Small intestine (tissue), 7 donors: ENCODE results near the gene GPR162. TPM values are rescaled to one million over a fixed set of nuclear protein-coding genes. Genes with fewer than 3 reads are reported as not detected.

Source experiments
- DNase-seq, 2 donors: peaks; one replicate each; pipeline versions ENCODE4 v3.0.0 to v3.0.0-alpha.2; 2013
- FAIRE-seq: peaks from 2 replicates; lab custom pipeline; 2012; peaks lifted over from hg19 to GRCh38; lab: Jason Lieb, UNC
- H3K27ac ChIP-seq, 3 donors: one replicate each; pipeline ENCODE4 v1.5.1; 2013; ENCODE audit warnings: low read length in 2 of 3, mild to moderate bottlenecking in 2 of 3, control low read depth in 1 of 3, inconsistent platforms in 1 of 3, low read depth in 1 of 3, moderate library complexity in 1 of 3
- H3K27me3 ChIP-seq, 3 donors: one replicate each; pipeline ENCODE4 v1.6.1; 2013; ENCODE audit warnings: low read length in 3 of 3, inconsistent platforms in 1 of 3; ENCODE audit not compliant: control insufficient read depth in 3 of 3, insufficient read depth in 3 of 3
- H3K36me3 ChIP-seq, 3 donors: one replicate each; pipeline ENCODE4 v1.6.1; 2013; ENCODE audit warnings: low read length in 3 of 3, inconsistent platforms in 1 of 3, low read depth in 1 of 3, mild to moderate bottlenecking in 1 of 3, moderate library complexity in 1 of 3; ENCODE audit not compliant: control insufficient read depth in 3 of 3, insufficient read depth in 2 of 3
- H3K4me1 ChIP-seq, 3 donors: one replicate each; pipeline ENCODE4 v1.6.1; 2013; ENCODE audit warnings: low read length in 2 of 3, inconsistent platforms in 1 of 3, low read depth in 1 of 3, mild to moderate bottlenecking in 1 of 3, moderate library complexity in 1 of 3; ENCODE audit not compliant: control insufficient read depth in 3 of 3, insufficient read depth in 2 of 3
- H3K4me3 ChIP-seq, 3 donors: one replicate each; pipeline ENCODE4 v1.5.1; 2013; ENCODE audit warnings: low read length in 3 of 3, control low read depth in 1 of 3, inconsistent platforms in 1 of 3, low read depth in 1 of 3, mild to moderate bottlenecking in 1 of 3, moderate library complexity in 1 of 3
- H3K9me3 ChIP-seq, 2 donors: one replicate each; pipeline ENCODE4 v1.6.1; 2013; ENCODE audit warnings: low read depth in 1 of 2, low read length in 1 of 2; ENCODE audit not compliant: control insufficient read depth in 2 of 2, insufficient read depth in 1 of 2
- WGBS, 3 donors: extraction: QIAGEN DNeasy Blood & Tissue Kit; methylation state at CpG; one replicate each; pipeline ENCODE4 v1.1.7; 2013; 5-methylcytosine and 5-hydroxymethylcytosine counted together
- polyA plus RNA-seq, 4 donors: library from polyadenylated mRNA; stranded (reverse) in 3 of 4; unstranded in 1 of 4; fragments of 200-250 nt in 3 of 4; fragments of 120-200 nt in 1 of 4; gene quantifications; one replicate each; pipeline versions ENCODE4 v1.2.1 to v1.2.3, GENCODE V29; 2013
- donor health status: healthy with polysubstance abuse.
- donor health status: control.
- donor health status: control.
- donor health status: Bipolar disorder and iron deficiency.
- donor health status: healthy.

GPR162 gene
- polyA plus RNA-seq, 4 donors: 1.1 to 6.7 (median 5.1) TPM; not detected in 1

DNA sequence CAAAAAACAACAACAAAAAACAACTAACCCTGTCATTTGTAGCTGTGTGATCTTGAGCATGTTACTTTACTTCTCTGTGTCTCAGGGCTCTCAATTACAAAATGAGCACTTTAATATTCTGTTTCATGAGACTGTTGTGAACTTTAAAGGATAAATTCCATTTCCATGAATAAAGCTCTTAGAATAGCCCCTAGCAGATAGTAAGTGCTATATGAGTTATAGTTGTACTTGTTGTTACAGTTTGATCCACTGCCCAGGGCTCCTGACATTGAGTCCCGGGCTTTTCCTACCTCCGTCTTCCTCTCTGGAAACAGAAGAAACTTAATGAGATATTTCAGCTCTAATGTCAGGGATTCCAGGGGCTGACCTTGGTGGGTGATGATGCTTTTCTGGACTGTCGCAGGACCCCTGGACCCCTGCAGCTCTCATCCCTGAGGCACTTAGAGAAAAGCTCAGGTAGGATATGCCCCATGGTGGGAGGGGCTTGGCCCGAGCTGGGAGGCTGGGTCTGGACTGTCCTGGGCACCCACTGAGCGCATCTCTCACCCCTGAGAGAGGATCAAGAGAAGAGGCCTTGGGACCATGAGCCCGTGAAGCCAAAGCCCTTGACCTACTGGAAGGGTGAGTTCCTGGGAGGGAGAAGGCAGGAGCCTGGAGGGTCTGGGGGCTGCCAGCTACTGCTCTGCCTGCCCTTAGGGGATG, 11.7 kb downstream of the GPR162 start:
- H3K9me3 ChIP-seq: no peaks in the 10 kb centered on the region
- WGBS, 3 donors: 83 to 89% (median 88%) methylated on average over 6 of the region's 6 CpGs
- H3K27me3 ChIP-seq: peaks cover 0 to 7% (median 0%) of the 10 kb centered on the region in 3 donors
- no peak for FAIRE-seq
- H3K4me1 ChIP-seq: peaks cover 0 to 18% (median 3%) of the 10 kb centered on the region in 3 donors
- H3K27ac ChIP-seq: peak overlapping the region in 1 of 3 donors; percentile 42
- no peak overlapping the region for H3K4me3 ChIP-seq
- peaks cover 0 to 57% (median 0%) of the 10 kb centered on the region in 3 donors for H3K36me3 ChIP-seq
- no peak for DNase-seq

DNA sequence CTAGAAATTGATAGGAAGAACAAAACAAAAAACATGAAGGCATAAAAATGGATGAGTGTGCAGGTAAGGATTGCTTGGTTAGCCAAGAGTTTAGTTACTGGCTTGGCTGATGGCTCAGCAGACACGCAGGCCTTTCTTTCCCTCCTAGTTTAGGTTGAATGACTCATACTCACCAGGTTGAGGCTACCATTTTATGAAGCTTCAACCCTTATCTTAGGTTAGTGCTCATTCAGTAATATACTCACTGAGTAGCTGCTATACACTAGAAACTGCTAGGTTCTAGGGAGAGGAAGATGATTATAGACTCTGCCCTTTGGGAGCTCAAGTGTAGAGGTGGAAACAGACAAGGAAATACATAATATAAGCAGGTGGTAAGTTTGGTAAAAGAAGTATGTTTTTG, 12.6 kb downstream of the GPR162 start:
- Histone ChIP-seq H3K4me1 (peaks cover 0 to 18% (median 2%) of the 10 kb centered on the region in 3 donors), H3K27ac (peak overlapping the region in 1 of 3 donors; percentile 53), H3K36me3 (peaks cover 0 to 65% (median 0%) of the 10 kb centered on the region in 3 donors), H3K27me3 (peaks cover 0 to 3% (median 0%) of the 10 kb centered on the region in 3 donors), H3K9me3 (no peaks in the 10 kb centered on the region), H3K4me3 (no peak overlapping the region)
- peak in 1 of 2 donors; percentile 60 for DNase-seq
- 41 to 76% (median 54%) methylated on average over 1 of the region's 1 CpG for WGBS, 3 donors
- FAIRE-seq: no peak

GRCh38 chr12:6834873-6835272, 13.3 kb downstream of the GPR162 start:
- Histone ChIP-seq H3K27ac (no peak overlapping the region), H3K27me3 (no peaks in the 10 kb centered on the region), H3K4me1 (peaks cover 0 to 14% (median 0%) of the 10 kb centered on the region in 3 donors), H3K9me3 (no peaks in the 10 kb centered on the region), H3K4me3 (no peak overlapping the region), H3K36me3 (peaks cover 0 to 68% (median 0%) of the 10 kb centered on the region in 3 donors)
- FAIRE-seq: no peak
- no peak for DNase-seq
- 64 to 79% (median 70%) methylated on average over 5 of the region's 5 CpGs for WGBS, 3 donors

DNA sequence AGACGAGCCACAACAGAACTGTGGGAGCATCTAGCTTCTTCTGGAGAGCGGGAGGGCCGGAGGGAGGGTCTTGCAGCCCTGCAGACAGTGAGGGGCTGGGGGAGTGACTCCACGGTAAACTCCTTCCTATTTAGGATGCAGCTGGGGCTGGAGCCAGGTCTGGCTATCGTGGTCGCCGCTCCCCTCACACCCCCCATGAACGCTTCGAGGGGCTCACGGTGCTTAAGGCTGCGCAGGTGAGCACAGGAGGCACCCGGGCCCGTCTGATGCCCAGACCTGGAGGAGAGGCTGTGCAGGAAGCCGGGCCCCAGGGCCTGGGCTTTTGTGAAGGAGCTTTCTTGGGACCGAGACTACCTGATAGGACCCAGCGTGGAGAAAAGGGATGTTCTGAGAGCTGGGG, 15.2 kb downstream of the GPR162 start:
- Histone ChIP-seq H3K36me3 (peaks cover 0 to 58% (median 0%) of the 10 kb centered on the region in 3 donors), H3K27me3 (no peaks in the 10 kb centered on the region), H3K9me3 (no peaks in the 10 kb centered on the region), H3K4me1 (peaks cover 0 to 23% (median 0%) of the 10 kb centered on the region in 3 donors), H3K27ac (no peak overlapping the region), H3K4me3 (no peak overlapping the region)
- FAIRE-seq (no peak), DNase-seq (no peak)
- WGBS, 3 donors: 88 to 95% (median 93%) methylated on average over 16 of the region's 16 CpGs

- no peak for DNase-seq
- Histone ChIP-seq H3K36me3 (peaks cover 0 to 52% (median 0%) of the 10 kb centered on the region in 3 donors), H3K9me3 (no peaks in the 10 kb centered on the region), H3K4me3 (no peak overlapping the region), H3K4me1 (peaks cover 0 to 28% (median 0%) of the 10 kb centered on the region in 3 donors), H3K27ac (no peak overlapping the region), H3K27me3 (no peaks in the 10 kb centered on the region)
- FAIRE-seq: no peak
- 87 to 89% (median 87%) methylated on average over 25 to 26 of the region's 26 CpGs for WGBS, 3 donors
Observed at GRCh38 chr12:6837370-6838060, 15.9 kb downstream of the GPR162 start.

DNA sequence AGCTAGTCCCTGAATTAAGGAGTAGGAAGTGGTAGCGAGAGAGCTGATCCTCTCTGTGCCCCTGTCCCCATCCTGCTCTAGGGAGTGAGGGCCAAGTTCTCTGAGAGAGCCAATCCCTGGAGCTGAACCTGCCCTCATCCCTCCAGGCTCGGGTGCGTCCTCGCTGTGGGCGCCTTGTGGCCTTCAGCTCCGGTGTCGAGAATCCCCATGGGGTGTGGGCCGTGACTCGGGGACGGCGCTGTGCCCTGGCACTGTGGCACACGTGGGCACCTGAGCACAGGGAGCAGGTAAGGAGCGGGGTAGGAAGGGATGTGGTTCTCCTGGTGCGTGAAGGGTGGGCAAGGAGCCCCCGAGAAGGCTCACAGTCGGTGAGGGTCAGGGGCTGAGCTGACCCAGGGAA, 17.2 kb downstream of the GPR162 start:
- H3K4me3 ChIP-seq: no peak overlapping the region
- H3K36me3 ChIP-seq: peaks cover 0 to 59% (median 0%) of the 10 kb centered on the region in 3 donors
- no peak for DNase-seq
- no peak for FAIRE-seq
- no peak overlapping the region for H3K27ac ChIP-seq
- no peaks in the 10 kb centered on the region for H3K9me3 ChIP-seq
- H3K4me1 ChIP-seq: peaks cover 0 to 34% (median 0%) of the 10 kb centered on the region in 3 donors
- 90 to 92% (median 91%) methylated on average over 16 of the region's 16 CpGs for WGBS, 3 donors
- no peaks in the 10 kb centered on the region for H3K27me3 ChIP-seq

DNA sequence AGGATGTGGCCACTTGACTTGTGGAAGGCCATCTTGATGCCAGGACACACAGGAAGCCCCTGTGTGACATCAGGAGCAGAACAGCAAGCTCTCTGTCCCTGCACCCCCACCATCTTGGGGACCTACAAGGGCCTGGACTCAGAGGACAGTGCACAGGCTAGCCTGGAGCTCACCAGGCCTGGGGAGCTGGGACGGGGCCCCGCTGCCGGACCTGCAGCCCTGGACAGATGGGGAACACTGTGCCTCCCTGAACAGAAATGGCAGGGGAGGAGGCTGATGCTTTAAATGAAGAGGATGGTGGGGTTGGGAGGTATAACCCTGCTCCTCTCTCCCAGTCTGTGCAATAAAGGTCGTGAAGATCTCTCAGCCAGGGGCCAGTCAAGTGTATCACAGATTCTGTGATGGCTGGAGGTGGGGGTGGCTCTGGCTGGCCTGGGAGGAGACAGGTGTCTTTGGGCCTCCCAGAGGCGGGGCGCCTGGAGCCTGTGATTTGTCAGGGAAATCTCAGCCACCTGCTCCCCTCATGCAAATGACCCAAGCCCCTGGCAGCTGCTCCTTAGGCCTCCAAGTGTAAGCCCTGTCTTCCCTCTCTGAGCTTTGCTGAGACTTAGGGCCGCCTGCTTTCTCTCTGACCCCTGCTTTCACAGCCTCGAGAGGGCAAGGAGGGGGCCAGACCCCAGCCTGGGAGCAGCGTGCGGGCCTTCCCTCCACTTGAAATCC, 18.0 kb downstream of the GPR162 start:
- no peaks in the 10 kb centered on the region for H3K27me3 ChIP-seq
- H3K36me3 ChIP-seq: peaks cover 0 to 61% (median 0%) of the 10 kb centered on the region in 3 donors
- peak overlapping the region in 1 of 3 donors; percentile 18 for H3K27ac ChIP-seq
- H3K9me3 ChIP-seq: no peaks in the 10 kb centered on the region
- FAIRE-seq (no peak), DNase-seq (peak in 1 of 2 donors; percentile 32)
- 50 to 63% (median 61%) methylated on average over 10 of the region's 10 CpGs for WGBS, 3 donors
- peaks cover 0 to 31% (median 0%) of the 10 kb centered on the region in 3 donors for H3K4me1 ChIP-seq
- H3K4me3 ChIP-seq: no peak overlapping the region

DNA sequence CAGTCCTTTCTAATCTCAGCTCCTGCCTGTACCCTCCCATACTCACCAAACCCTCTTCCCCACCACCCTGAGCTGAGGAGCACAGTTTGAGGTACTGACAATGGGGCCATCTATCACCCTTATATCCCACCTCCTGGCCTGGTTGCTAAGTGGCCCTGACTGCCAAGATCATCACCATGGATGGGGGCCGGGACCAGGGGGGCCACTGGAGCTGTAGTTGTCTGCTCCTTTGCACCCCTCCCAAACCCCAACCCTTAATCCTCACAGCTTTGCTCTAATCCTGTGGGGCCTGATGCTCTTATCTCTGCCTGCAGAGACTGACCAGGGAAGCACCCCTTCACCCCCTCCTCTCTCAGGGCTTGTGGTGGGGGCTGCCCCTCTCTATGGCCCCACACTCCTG, 18.7 kb downstream of the GPR162 start:
- peaks cover 0 to 65% (median 0%) of the 10 kb centered on the region in 3 donors for H3K36me3 ChIP-seq
- H3K9me3 ChIP-seq: no peaks in the 10 kb centered on the region
- WGBS, 3 donors: 63 to 83% (median 83%) methylated on average over 1 of the region's 1 CpG
- peak overlapping the region in 1 of 3 donors; percentile 4 for H3K27ac ChIP-seq
- no peaks in the 10 kb centered on the region for H3K27me3 ChIP-seq
- DNase-seq: no peak
- H3K4me1 ChIP-seq: peaks cover 0 to 28% (median 0%) of the 10 kb centered on the region in 3 donors
- no peak overlapping the region for H3K4me3 ChIP-seq
- no peak for FAIRE-seq
